Measurements from ENCODE around the gene DDX47. TPM values are rescaled to one million over a fixed set of nuclear protein-coding genes. Genes with fewer than 3 reads are reported as not detected.

DDX47 gene
- total RNA-seq, 4 donors from 2014 or later = 75.5 to 94.2 (median 81.8) TPM

DNA sequence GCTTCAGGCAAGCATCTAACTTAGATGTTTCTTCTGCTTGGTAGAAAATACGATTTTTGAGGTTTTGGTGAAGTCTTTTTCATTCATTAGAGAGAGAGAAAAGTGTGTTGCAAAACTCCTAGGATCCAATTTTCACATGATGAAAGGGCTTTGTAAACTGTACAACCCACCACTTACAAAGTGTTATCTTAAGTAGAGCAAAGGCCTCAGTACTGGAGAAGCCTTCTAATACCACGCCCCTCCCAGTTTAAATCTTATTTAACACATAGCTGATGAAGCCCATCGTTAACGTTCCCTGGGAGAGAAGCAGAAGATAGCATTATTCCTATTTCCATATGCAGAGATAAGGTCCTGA lies 26.8 kb upstream of the DDX47 start:
- peak overlapping the region in 2 of 3 donors; percentile 22 to 58 for H3K4me3 ChIP-seq (replicated peaks in 1 of 3)
- TF ChIP-seq POLR2A (IDR thresholded peaks at IDR 0.05) = no peak
- TF ChIP-seq, protein P1, sequence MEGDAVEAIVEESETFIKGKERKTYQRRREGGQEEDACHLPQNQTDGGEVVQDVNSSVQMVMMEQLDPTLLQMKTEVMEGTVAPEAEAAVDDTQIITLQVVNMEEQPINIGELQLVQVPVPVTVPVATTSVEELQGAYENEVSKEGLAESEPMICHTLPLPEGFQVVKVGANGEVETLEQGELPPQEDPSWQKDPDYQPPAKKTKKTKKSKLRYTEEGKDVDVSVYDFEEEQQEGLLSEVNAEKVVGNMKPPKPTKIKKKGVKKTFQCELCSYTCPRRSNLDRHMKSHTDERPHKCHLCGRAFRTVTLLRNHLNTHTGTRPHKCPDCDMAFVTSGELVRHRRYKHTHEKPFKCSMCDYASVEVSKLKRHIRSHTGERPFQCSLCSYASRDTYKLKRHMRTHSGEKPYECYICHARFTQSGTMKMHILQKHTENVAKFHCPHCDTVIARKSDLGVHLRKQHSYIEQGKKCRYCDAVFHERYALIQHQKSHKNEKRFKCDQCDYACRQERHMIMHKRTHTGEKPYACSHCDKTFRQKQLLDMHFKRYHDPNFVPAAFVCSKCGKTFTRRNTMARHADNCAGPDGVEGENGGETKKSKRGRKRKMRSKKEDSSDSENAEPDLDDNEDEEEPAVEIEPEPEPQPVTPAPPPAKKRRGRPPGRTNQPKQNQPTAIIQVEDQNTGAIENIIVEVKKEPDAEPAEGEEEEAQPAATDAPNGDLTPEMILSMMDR (IDR thresholded peaks at IDR 0.05) = no peak
- intact Hi-C loops (cut with DNase I) = loop anchor here (10.0 kb wide), 2 partner anchors 98 to 128 kb away; no protein-coding TSS in a partner anchor
- no peak for DNase-seq
- H3K36me3 ChIP-seq = no peaks in the 10 kb centered on the region
- peaks cover 8 to 22% of the 10 kb centered on the region in 2 donors for H3K4me1 ChIP-seq
- WGBS, 2 donors = 20 to 24% methylated on average over 4 of the region's 4 CpGs
- H3K27ac ChIP-seq = peak overlapping the region; percentile 84 to 96 (median 94)
- no peaks in the 10 kb centered on the region for H3K27me3 ChIP-seq
- no peaks in the 10 kb centered on the region for H3K9me3 ChIP-seq

DNA sequence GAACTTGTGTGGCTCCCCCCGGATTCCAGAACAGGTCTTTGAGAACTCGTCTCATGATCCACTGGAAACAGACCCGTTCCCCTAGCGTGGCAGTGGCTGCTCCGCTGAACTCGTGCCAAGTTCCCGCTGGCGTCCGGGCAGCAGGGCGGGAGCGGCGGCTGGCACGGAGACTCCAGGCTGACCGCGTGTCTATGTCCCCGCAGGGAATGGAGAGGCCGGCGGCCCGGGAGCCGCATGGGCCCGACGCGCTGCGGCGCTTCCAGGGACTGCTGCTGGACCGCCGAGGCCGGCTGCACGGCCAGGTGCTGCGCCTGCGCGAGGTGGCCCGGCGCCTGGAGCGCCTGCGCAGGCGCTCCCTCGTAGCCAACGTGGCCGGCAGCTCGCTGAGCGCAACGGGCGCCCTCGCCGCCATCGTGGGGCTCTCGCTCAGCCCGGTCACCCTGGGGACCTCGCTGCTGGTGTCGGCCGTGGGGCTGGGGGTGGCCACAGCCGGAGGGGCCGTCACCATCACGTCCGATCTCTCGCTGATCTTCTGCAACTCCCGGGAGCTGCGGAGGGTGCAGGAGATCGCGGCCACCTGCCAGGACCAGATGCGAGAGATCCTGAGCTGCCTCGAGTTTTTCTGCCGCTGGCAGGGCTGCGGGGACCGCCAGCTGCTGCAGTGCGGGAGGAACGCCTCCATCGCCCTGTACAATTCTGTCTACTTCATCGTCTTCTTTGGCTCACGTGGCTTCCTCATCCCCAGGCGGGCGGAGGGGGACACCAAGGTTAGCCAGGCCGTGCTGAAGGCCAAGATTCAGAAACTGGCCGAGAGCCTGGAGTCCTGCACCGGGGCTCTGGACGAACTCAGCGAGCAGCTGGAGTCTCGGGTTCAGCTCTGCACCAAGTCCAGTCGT lies 26.2 kb upstream of the DDX47 start:
- TF ChIP-seq, protein P1 (IDR thresholded peaks at IDR 0.05) = peak in 3 of 6 experiments; percentile 19 to 49 (median 44)
- peak; percentile 21 to 93 for TF ChIP-seq POLR2A (IDR thresholded peaks at IDR 0.05)
- H3K27ac ChIP-seq = peak overlapping the region; percentile 84 to 96 (median 94)
- no peaks in the 10 kb centered on the region for H3K36me3 ChIP-seq
- peak overlapping the region; percentile 30 to 63 (median 58) for H3K4me3 ChIP-seq (replicated peaks in 1 of 3)
- H3K4me1 ChIP-seq = peaks cover 11 to 28% of the 10 kb centered on the region in 2 donors
- no peaks in the 10 kb centered on the region for H3K9me3 ChIP-seq
- intact Hi-C loops (cut with DNase I) = loop anchor here (10.0 kb wide), 2 partner anchors 98 to 128 kb away; no protein-coding TSS in a partner anchor
- 3 to 7% methylated on average over 14 to 20 of the region's 80 CpGs for WGBS, 2 donors
- peak; percentile 82 to 88 for DNase-seq
- no peaks in the 10 kb centered on the region for H3K27me3 ChIP-seq

DNA sequence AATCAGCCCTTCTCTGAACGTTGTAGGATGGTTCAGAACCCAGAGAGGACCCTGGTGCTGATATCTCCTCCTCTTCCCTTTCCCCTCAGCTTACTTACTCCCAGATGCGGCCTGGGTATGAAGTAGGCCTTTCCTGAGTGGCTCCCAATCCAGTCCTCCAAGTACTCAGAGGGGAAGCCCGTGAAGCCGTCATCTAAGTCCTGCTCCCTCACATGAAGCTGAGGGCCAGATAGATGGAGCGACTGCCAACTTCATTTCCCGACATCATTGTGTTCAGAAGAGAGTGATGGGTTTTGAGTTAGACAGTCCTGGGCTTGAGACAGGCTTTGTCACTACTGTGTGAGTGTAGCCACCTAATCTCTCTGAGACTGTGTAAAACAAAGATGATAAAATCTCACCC lies 25.0 kb upstream of the DDX47 start:
- no peaks in the 10 kb centered on the region for H3K27me3 ChIP-seq
- DNase-seq = no peak
- H3K27ac ChIP-seq = peak overlapping the region; percentile 84 to 96 (median 94)
- H3K4me1 ChIP-seq = peaks cover 14 to 33% of the 10 kb centered on the region in 2 donors
- H3K36me3 ChIP-seq = no peaks in the 10 kb centered on the region
- TF ChIP-seq POLR2A (IDR thresholded peaks at IDR 0.05) = no peak
- TF ChIP-seq, protein P1 (IDR thresholded peaks at IDR 0.05) = no peak
- intact Hi-C loops (cut with DNase I) = loop anchor here (10.0 kb wide), 2 partner anchors 97 to 127 kb away; no protein-coding TSS in a partner anchor
- 81 to 83% methylated on average over 6 of the region's 6 CpGs for WGBS, 2 donors
- H3K4me3 ChIP-seq (replicated peaks in 1 of 3) = peak overlapping the region in 1 of 3 donors; percentile 58
- no peaks in the 10 kb centered on the region for H3K9me3 ChIP-seq

DNA sequence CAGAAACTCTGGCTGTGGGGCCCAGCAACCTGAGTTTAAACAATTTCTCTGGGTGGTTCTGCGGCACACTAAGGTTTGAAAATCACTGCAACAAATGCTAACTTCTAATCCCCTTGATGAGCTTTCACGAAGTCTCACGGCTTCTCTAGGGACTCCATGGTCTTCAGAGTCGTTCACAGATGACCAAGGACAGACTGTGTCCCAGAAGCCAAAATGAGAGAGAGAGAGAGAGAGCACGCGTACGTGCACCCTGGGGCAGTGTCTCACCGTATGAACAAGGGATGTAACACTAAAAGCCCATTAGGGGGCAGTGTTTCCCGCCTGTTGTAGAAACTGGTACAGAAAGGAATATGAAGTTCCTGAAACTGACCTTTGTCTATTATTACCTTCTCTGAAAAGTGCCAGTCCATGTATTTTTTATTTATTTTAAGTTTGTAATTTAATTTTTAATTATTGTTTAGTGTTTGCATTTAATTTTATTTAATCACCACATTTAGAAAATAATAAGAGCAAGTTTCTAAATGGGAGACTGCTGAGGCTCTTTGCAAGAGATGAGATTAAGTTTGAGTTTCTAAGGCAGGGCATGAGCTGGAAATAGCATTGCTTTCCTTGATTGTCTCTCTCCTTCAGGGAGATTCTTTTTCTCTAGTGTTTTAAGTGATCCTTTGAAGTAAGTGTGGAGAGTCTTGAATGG lies 24.3 kb upstream of the DDX47 start:
- peaks cover 14 to 33% of the 10 kb centered on the region in 2 donors for H3K4me1 ChIP-seq
- intact Hi-C loops (cut with DNase I) = loop anchor here (10.0 kb wide), 2 partner anchors 96 to 126 kb away; no protein-coding TSS in a partner anchor

More for the DNA sequence above, 24.3 kb upstream of the DDX47 start:
- H3K27ac ChIP-seq = peak overlapping the region; percentile 84 to 96 (median 94)
- H3K4me3 ChIP-seq (replicated peaks in 1 of 3) = peak overlapping the region in 1 of 3 donors; percentile 58
- WGBS, 2 donors = 12 to 20% methylated on average over 9 of the region's 9 CpGs
- TF ChIP-seq, protein P1 (IDR thresholded peaks at IDR 0.05) = peak; percentile 62 to 85 (median 78)
- no peak for TF ChIP-seq POLR2A (IDR thresholded peaks at IDR 0.05)
- no peaks in the 10 kb centered on the region for H3K36me3 ChIP-seq
- no peaks in the 10 kb centered on the region for H3K9me3 ChIP-seq
- peak; percentile 70 to 82 for DNase-seq
- H3K27me3 ChIP-seq = no peaks in the 10 kb centered on the region
